Measurements from ENCODE around the gene OPRM1. TPM values are rescaled to one million over a fixed set of nuclear protein-coding genes. Genes with fewer than 3 reads are reported as not detected.

OPRM1 gene
- total RNA-seq, 1 donor from 2014 or later = not detected

GRCh38 chr6:154243793-154244750 is 205.0 kb downstream of the OPRM1 start:
- Histone ChIP-seq H3K27me3 (ENCODE audit: control insufficient read depth, insufficient read depth, low read length) (no peaks in the 10 kb centered on the region), H3K36me3 (ENCODE audit: control insufficient read depth, insufficient read depth, low read length) (no peaks in the 10 kb centered on the region), H3K4me3 (ENCODE audit: low read depth, low read length) (no peak overlapping the region)
- peak; percentile 40 for FAIRE-seq
- TF ChIP-seq, protein P1, sequence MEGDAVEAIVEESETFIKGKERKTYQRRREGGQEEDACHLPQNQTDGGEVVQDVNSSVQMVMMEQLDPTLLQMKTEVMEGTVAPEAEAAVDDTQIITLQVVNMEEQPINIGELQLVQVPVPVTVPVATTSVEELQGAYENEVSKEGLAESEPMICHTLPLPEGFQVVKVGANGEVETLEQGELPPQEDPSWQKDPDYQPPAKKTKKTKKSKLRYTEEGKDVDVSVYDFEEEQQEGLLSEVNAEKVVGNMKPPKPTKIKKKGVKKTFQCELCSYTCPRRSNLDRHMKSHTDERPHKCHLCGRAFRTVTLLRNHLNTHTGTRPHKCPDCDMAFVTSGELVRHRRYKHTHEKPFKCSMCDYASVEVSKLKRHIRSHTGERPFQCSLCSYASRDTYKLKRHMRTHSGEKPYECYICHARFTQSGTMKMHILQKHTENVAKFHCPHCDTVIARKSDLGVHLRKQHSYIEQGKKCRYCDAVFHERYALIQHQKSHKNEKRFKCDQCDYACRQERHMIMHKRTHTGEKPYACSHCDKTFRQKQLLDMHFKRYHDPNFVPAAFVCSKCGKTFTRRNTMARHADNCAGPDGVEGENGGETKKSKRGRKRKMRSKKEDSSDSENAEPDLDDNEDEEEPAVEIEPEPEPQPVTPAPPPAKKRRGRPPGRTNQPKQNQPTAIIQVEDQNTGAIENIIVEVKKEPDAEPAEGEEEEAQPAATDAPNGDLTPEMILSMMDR (IDR thresholded peaks at IDR 0.05; ENCODE audit: insufficient read depth, low read length, severe bottlenecking) = no peak
- peak; percentile 88 for DNase-seq (ENCODE audit: low read depth)

- TF ChIP-seq, protein P1 (IDR thresholded peaks at IDR 0.05; ENCODE audit: insufficient read depth, low read length, severe bottlenecking) = no peak
- FAIRE-seq (no peak), DNase-seq (ENCODE audit: low read depth) (no peak)
- Histone ChIP-seq H3K36me3 (ENCODE audit: control insufficient read depth, insufficient read depth, low read length) (no peaks in the 10 kb centered on the region), H3K27me3 (ENCODE audit: control insufficient read depth, insufficient read depth, low read length) (no peaks in the 10 kb centered on the region), H3K4me3 (ENCODE audit: low read depth, low read length) (no peak overlapping the region)
Measured at GRCh38 chr6:154245506-154245905, 206.5 kb downstream of the OPRM1 start.

DNA sequence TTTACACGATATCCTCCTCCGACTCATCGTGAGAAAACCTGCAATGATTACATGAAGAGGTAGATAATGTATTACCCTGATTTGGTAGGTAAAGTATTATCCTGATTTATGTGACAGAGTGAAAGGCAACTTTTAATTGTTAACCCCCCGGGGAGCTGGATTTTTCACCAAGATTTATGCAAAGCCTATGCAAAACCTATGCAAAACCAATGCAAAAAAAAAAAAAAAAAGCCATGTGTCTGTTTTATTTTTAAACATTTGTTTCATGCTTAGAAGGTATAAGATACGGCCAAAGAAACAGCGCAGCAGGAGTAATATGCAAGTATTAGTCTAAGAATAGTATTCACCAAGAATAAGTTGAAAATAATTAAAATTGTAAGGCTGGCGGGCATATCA is 207.7 kb downstream of the OPRM1 start:
- DNase-seq (ENCODE audit: low read depth) (no peak), FAIRE-seq (no peak)
- Histone ChIP-seq H3K27me3 (ENCODE audit: control insufficient read depth, insufficient read depth, low read length) (no peaks in the 10 kb centered on the region), H3K36me3 (ENCODE audit: control insufficient read depth, insufficient read depth, low read length) (no peaks in the 10 kb centered on the region), H3K4me3 (ENCODE audit: low read depth, low read length) (no peak overlapping the region)
- TF ChIP-seq, protein P1 (IDR thresholded peaks at IDR 0.05; ENCODE audit: insufficient read depth, low read length, severe bottlenecking) = no peak

- FAIRE-seq = no peak
- Histone ChIP-seq H3K4me3 (ENCODE audit: low read depth, low read length) (peak overlapping the region; percentile 3), H3K36me3 (ENCODE audit: control insufficient read depth, insufficient read depth, low read length) (no peaks in the 10 kb centered on the region), H3K27me3 (ENCODE audit: control insufficient read depth, insufficient read depth, low read length) (no peaks in the 10 kb centered on the region)
- DNase-seq (ENCODE audit: low read depth) = peak; percentile 26
- TF ChIP-seq, protein P1 (IDR thresholded peaks at IDR 0.05; ENCODE audit: insufficient read depth, low read length, severe bottlenecking) = no peak
Measured at GRCh38 chr6:154247119-154247861, 208.2 kb downstream of the OPRM1 start.

- H3K36me3 ChIP-seq (ENCODE audit: control insufficient read depth, insufficient read depth, low read length) = no peaks in the 10 kb centered on the region
- TF ChIP-seq, protein P1 (IDR thresholded peaks at IDR 0.05; ENCODE audit: insufficient read depth, low read length, severe bottlenecking) = no peak
- no peaks in the 10 kb centered on the region for H3K27me3 ChIP-seq (ENCODE audit: control insufficient read depth, insufficient read depth, low read length)
- no peak for FAIRE-seq
- no peak overlapping the region for H3K4me3 ChIP-seq (ENCODE audit: low read depth, low read length)
- DNase-seq (ENCODE audit: low read depth) = no peak
Measured at GRCh38 chr6:154249499-154250298, 210.7 kb downstream of the OPRM1 start.

Data from bronchial epithelial cell (primary cell).